LNCaP clone FGC (cell line): Measurements from ENCODE around the gene NCEH1.
"Not testable (repeated sequence)": the region's sequence is repeated elsewhere in the genome, so short reads cannot be mapped to it uniquely, and the experiment has no call there.

Experiments used
- DNase-seq: peaks from one replicate; pipeline ENCODE4 v3.0.0-alpha.2; 2011; ENCODE audit warnings: low read depth
- H3K4me3 ChIP-seq: 2 replicates; pipeline ENCODE4 v1.5.1; 2011; ENCODE audit warnings: mild to moderate bottlenecking, low read depth, low read length, control low read depth
- TF ChIP-seq, protein P1 (sequence below): IDR thresholded peaks from 2 replicates; pipeline ENCODE4 v1.5.1; 2012; ENCODE audit warnings: mild to moderate bottlenecking; ENCODE audit not compliant: control insufficient read depth, insufficient read depth; ENCODE audit errors: extremely low read depth

NCEH1 gene

DNA sequence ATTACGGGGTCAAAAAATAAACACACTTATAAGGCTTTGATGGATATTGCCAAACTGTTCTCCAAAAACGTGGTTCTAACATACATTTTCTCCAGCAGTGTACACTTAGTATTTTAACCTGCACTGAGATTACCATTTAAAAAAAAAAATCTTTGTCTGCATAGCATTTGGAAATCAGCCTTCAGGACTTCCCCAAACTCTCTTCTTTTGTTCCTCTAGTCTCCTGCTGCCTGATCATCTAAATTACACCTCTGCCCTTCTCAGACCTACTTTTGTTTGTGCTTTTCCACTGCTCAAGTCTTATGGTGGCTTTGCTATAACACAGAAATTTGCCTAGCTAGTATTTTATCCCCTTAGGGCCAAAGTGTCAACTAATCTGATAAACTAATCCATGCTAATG is 3.8 kb downstream of the NCEH1 start:
- no peak for DNase-seq
- no peak overlapping the region for H3K4me3 ChIP-seq
- TF ChIP-seq, protein P1, sequence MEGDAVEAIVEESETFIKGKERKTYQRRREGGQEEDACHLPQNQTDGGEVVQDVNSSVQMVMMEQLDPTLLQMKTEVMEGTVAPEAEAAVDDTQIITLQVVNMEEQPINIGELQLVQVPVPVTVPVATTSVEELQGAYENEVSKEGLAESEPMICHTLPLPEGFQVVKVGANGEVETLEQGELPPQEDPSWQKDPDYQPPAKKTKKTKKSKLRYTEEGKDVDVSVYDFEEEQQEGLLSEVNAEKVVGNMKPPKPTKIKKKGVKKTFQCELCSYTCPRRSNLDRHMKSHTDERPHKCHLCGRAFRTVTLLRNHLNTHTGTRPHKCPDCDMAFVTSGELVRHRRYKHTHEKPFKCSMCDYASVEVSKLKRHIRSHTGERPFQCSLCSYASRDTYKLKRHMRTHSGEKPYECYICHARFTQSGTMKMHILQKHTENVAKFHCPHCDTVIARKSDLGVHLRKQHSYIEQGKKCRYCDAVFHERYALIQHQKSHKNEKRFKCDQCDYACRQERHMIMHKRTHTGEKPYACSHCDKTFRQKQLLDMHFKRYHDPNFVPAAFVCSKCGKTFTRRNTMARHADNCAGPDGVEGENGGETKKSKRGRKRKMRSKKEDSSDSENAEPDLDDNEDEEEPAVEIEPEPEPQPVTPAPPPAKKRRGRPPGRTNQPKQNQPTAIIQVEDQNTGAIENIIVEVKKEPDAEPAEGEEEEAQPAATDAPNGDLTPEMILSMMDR: no peak

- no peak for DNase-seq
- TF ChIP-seq, protein P1: no peak
- H3K4me3 ChIP-seq: no peak overlapping the region
Measured at GRCh38 chr3:172705170-172705569, 5.7 kb downstream of the NCEH1 start.

- TF ChIP-seq, protein P1: no peak
- no peak for DNase-seq
- no peak overlapping the region for H3K4me3 ChIP-seq
Measured at GRCh38 chr3:172704001-172704400, 6.9 kb downstream of the NCEH1 start.

DNA sequence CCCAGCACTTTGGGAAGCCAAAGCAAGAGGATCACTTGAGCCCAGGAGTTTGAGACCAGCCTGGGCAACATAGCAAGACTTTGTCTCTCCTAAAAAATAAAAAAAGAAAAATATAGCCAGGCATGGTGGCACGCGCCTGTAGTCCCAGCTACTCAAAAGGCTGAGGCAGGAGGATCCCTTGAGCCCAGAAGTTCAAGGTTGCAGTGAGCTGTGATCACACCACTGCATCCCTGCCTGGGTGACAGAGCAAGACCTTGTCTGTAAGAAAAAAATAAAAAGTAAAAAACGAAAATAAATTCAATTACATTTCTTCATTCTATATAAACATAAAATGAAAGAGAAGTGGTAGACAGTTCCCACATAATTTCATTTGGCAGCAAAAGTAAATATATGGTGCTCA is 8.1 kb downstream of the NCEH1 start:
- not testable (repeated sequence) for H3K4me3 ChIP-seq, DNase-seq

- no peak overlapping the region for H3K4me3 ChIP-seq
- TF ChIP-seq, protein P1: no peak
- no peak for DNase-seq
Measured at GRCh38 chr3:172702256-172702655, 8.6 kb downstream of the NCEH1 start.

DNA sequence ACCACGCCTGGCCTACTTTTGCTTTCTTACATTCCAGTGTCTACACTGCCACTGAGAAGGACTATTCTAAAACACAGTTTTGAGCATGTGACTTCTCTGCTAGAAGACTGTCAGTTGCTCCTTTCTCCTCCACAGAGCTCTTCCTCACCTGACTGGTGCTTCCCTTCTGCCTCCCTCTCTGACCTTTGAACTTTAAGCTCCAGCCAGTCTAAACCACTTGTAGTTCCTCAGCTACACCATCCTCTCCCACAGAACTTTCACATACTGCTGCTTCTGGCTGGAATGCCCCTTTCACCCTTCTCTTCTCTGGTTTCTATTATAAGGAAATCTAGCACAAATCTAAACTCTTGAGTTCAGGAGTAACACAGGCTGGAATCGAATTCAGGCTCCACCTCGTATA is 9.1 kb downstream of the NCEH1 start:
- H3K4me3 ChIP-seq: no peak overlapping the region
- DNase-seq: no peak
- TF ChIP-seq, protein P1: no peak

GRCh38 chr3:172700936-172701455 is 9.9 kb downstream of the NCEH1 start:
- no peak overlapping the region for H3K4me3 ChIP-seq
- no peak for DNase-seq
- TF ChIP-seq, protein P1: no peak
